H1 (cell line): ENCODE data around the gene BMX. TPM values are rescaled to one million over a fixed set of nuclear protein-coding genes. Genes with fewer than 3 reads are reported as not detected.

ENCODE experiments used
- CTCF ChIA-PET: fragments of 300-600 bp; sonication (Branson Sonifier 250); formaldehyde crosslinking; loops from one replicate; lab custom pipeline; 2021; ENCODE audit not compliant: partially characterized antibody; lab: Charles Lee
- POLR2A ChIA-PET: fragments of 300-600 bp; sonication (Branson Sonifier 250); formaldehyde crosslinking; loops from one replicate; lab custom pipeline; 2021; ENCODE audit warnings: inconsistent platforms; ENCODE audit not compliant: partially characterized antibody; lab: Charles Lee
- DNase-seq, 2 experiments: peaks; one replicate each; pipeline versions ENCODE4 v3.0.0 to v3.0.0-alpha.2; 2010 to 2022; ENCODE audit warnings: low spot score in 2 of 2, low read depth in 1 of 2, mixed read lengths in 1 of 2
- FAIRE-seq: peaks from 2 replicates; lab custom pipeline; 2011; peaks lifted over from hg19 to GRCh38; lab: Jason Lieb, UNC
- H2AFZ ChIP-seq: 2 replicates; pipeline ENCODE4 v1.8.1; 2012; ENCODE audit warnings: low read length, inconsistent platforms
- H2AK5ac ChIP-seq: 2 replicates; pipeline ENCODE4 v1.6.1; 2013; ENCODE audit warnings: low read depth, low read length
- H2BK120ac ChIP-seq: replicated peaks from 2 replicates; pipeline ENCODE3; 2013; ENCODE audit warnings: low read depth, low read length, inconsistent platforms
- H2BK12ac ChIP-seq: 2 replicates; pipeline ENCODE4 v1.6.1; 2013; ENCODE audit warnings: low read depth, low read length
- H2BK15ac ChIP-seq: 2 replicates; pipeline ENCODE4 v1.6.1; 2013; ENCODE audit warnings: low read length
- H2BK20ac ChIP-seq: 2 replicates; pipeline ENCODE4 v1.6.1; 2013; ENCODE audit warnings: low read length
- H2BK5ac ChIP-seq: 2 replicates; pipeline ENCODE4 v1.6.1; 2013; ENCODE audit warnings: low read depth, low read length
- H3K14ac ChIP-seq: 2 replicates; pipeline ENCODE4 v1.6.1; 2013; ENCODE audit warnings: inconsistent platforms; ENCODE audit not compliant: insufficient read length
- H3K18ac ChIP-seq: 2 replicates; pipeline ENCODE4 v1.6.1; 2013; ENCODE audit warnings: low read length; ENCODE audit errors: extremely low read depth
- H3K23ac ChIP-seq: 2 replicates; pipeline ENCODE4 v1.6.1; 2013; ENCODE audit warnings: inconsistent platforms; ENCODE audit not compliant: insufficient read length
- H3K23me2 ChIP-seq: 2 replicates; pipeline ENCODE4 v1.6.1; 2013; ENCODE audit warnings: low read depth, low read length
- H3K27ac ChIP-seq: 2 replicates; pipeline ENCODE4 v1.6.1; 2011; ENCODE audit warnings: low read depth, low read length, inconsistent platforms
- H3K27me3 ChIP-seq, 4 experiments: replicated peaks in 1 of 4; 1 replicate in 1 of 4; 2 replicates in 3 of 4; pipeline versions ENCODE4 v1.6.1 to v1.8.1; 2011 to 2013; ENCODE audit warnings: low read length in 3 of 4, mild to moderate bottlenecking in 3 of 4, inconsistent platforms in 2 of 4, mixed read lengths in 2 of 4, moderate library complexity in 1 of 4; ENCODE audit not compliant: control insufficient read depth in 3 of 4, insufficient read depth in 3 of 4; ENCODE audit errors: extremely low read depth in 1 of 4
- H3K36me3 ChIP-seq, 4 experiments: 2 replicates each; pipeline versions ENCODE4 v1.6.1 to v1.8.1; 2011 to 2013; ENCODE audit warnings: mild to moderate bottlenecking in 4 of 4, low read length in 3 of 4, moderate library complexity in 2 of 4, control low read depth in 1 of 4, inconsistent platforms in 1 of 4; ENCODE audit not compliant: insufficient read depth in 4 of 4, control insufficient read depth in 2 of 4
- H3K4ac ChIP-seq: replicated peaks from 2 replicates; pipeline ENCODE3; 2013; ENCODE audit warnings: low read length, low read depth, mixed read lengths, inconsistent platforms; ENCODE audit not compliant: insufficient read length
- H3K4me1 ChIP-seq, 4 experiments: replicated peaks in 1 of 4; 1 replicate in 1 of 4; 2 replicates in 3 of 4; pipeline versions ENCODE4 v1.6.1 to v1.8.1; 2011 to 2013; ENCODE audit warnings: low read length in 3 of 4, inconsistent platforms in 2 of 4, mixed read lengths in 1 of 4; ENCODE audit not compliant: insufficient read depth in 4 of 4, control insufficient read depth in 3 of 4
- H3K4me2 ChIP-seq, 2 experiments: 2 replicates each; pipeline versions ENCODE4 v1.6.1 to v1.8.1; 2011 to 2013; ENCODE audit warnings: low read depth in 2 of 2, low read length in 2 of 2, control low read depth in 1 of 2, inconsistent platforms in 1 of 2, mild to moderate bottlenecking in 1 of 2; ENCODE audit not compliant: insufficient read depth in 1 of 2
- H3K4me3 ChIP-seq, 4 experiments: fragments of 200-600, 300-600 bp in 1 of 4; sonication (generic), shearing (Covaris generic), sonication (Bioruptor Twin) in 1 of 4; 2 replicates each; pipeline versions ENCODE4 v1.5.1 to v1.8.1; 2011 to 2016; ENCODE audit warnings: low read length in 4 of 4, low read depth in 3 of 4, control low read depth in 2 of 4, inconsistent platforms in 2 of 4, mild to moderate bottlenecking in 2 of 4, mixed read lengths in 1 of 4, moderate library complexity in 1 of 4; ENCODE audit not compliant: insufficient read depth in 2 of 4; ENCODE audit errors: extremely low read depth in 1 of 4
- H3K56ac ChIP-seq: replicated peaks from 2 replicates; pipeline ENCODE3; 2013; ENCODE audit warnings: low read depth, mild to moderate bottlenecking, mixed read lengths, low read length, inconsistent platforms; ENCODE audit not compliant: insufficient read length
- H3K79me1 ChIP-seq: 2 replicates; pipeline ENCODE4 v1.6.1; 2013; ENCODE audit warnings: low read depth, low read length, control low read depth
- H3K79me2 ChIP-seq, 2 experiments: 2 replicates each; pipeline versions ENCODE4 v1.6.1 to v1.8.1; 2012 to 2013; ENCODE audit warnings: low read length in 2 of 2, mild to moderate bottlenecking in 2 of 2, inconsistent platforms in 1 of 2; ENCODE audit not compliant: insufficient read depth in 2 of 2, control insufficient read depth in 1 of 2
- H3K9ac ChIP-seq, 4 experiments: replicated peaks in 1 of 4; 1 replicate in 1 of 4; 2 replicates in 3 of 4; pipeline versions ENCODE4 v1.6.1 to v1.8.1; 2011 to 2013; ENCODE audit warnings: low read depth in 3 of 4, low read length in 3 of 4, control low read depth in 2 of 4, mild to moderate bottlenecking in 2 of 4, moderate library complexity in 2 of 4, inconsistent platforms in 1 of 4; ENCODE audit errors: extremely low read depth in 1 of 4
- H3K9me3 ChIP-seq, 2 experiments: 2 replicates each; pipeline versions ENCODE4 v1.6.1 to v1.8.1; 2012 to 2013; ENCODE audit warnings: mild to moderate bottlenecking in 2 of 2, moderate library complexity in 2 of 2, control low read depth in 1 of 2, inconsistent platforms in 1 of 2, low read depth in 1 of 2, low read length in 1 of 2, mixed read lengths in 1 of 2; ENCODE audit not compliant: insufficient read depth in 2 of 2
- H4K20me1 ChIP-seq, 2 experiments: replicated peaks in 1 of 2; 2 replicates each; pipeline versions ENCODE3 to v1.8.1; 2011 to 2013; ENCODE audit warnings: inconsistent platforms in 2 of 2, low read length in 2 of 2, mild to moderate bottlenecking in 1 of 2; ENCODE audit not compliant: insufficient read depth in 2 of 2, control insufficient read depth in 1 of 2
- H4K5ac ChIP-seq: 2 replicates; pipeline ENCODE4 v1.6.1; 2013; ENCODE audit warnings: low read length, low read depth, mixed read lengths, inconsistent platforms; ENCODE audit not compliant: insufficient read length
- H4K8ac ChIP-seq: 2 replicates; pipeline ENCODE4 v1.8.0; 2013; ENCODE audit warnings: mild to moderate bottlenecking, moderate library complexity, low read length, inconsistent platforms; ENCODE audit not compliant: insufficient read depth; ENCODE audit errors: extremely low read depth
- H4K91ac ChIP-seq: replicated peaks from 2 replicates; pipeline ENCODE3; 2013; ENCODE audit warnings: low read length, mixed read lengths, inconsistent platforms; ENCODE audit not compliant: insufficient read length
- ASH2L ChIP-seq: fragments of 200-600, 300-600 bp; sonication (generic); IDR thresholded peaks from one replicate; pipeline ENCODE4 v1.7.1; 2017; ENCODE audit warnings: low read length
- CBX8 ChIP-seq: fragments of 300-800, 300-1000 bp; sonication (generic); IDR thresholded peaks from 2 replicates; pipeline ENCODE4 v1.7.1; 2016; ENCODE audit warnings: low read depth, low read length, borderline replicate concordance
- CEBPB ChIP-seq: IDR thresholded peaks from 2 replicates; pipeline ENCODE4 v1.6.1; 2012; ENCODE audit warnings: low read depth, low read length
- CHD1 ChIP-seq: IDR thresholded peaks from 2 replicates; pipeline ENCODE4 v1.6.1; 2012; ENCODE audit warnings: low read depth, low read length, improper control_type of control experiment
- GABPA ChIP-seq: IDR thresholded peaks from 2 replicates; pipeline ENCODE4 v1.6.1; 2011; ENCODE audit warnings: mild to moderate bottlenecking, low read length, moderate library complexity, borderline replicate concordance; ENCODE audit not compliant: insufficient read depth
- HDAC6 ChIP-seq: IDR thresholded peaks from one replicate; pipeline ENCODE4 v1.7.1; 2012; ENCODE audit warnings: low read depth, mild to moderate bottlenecking, inconsistent platforms, low read length, moderate library complexity
- POU5F1 ChIP-seq: IDR thresholded peaks from 2 replicates; pipeline ENCODE4 v1.6.1; 2011; ENCODE audit warnings: low read depth, mild to moderate bottlenecking, low read length, moderate library complexity
- RBBP5 ChIP-seq: IDR thresholded peaks from 2 replicates; pipeline ENCODE4 v1.7.1; 2012; ENCODE audit warnings: low read depth, mild to moderate bottlenecking, inconsistent platforms, low read length, moderate library complexity, borderline replicate concordance
- SAP30 ChIP-seq: fragments of 300-600 bp; sonication (generic); IDR thresholded peaks from 2 replicates; pipeline ENCODE4 v1.7.1; 2012; ENCODE audit warnings: low read length, moderate library complexity, mild to moderate bottlenecking, inconsistent platforms; ENCODE audit not compliant: insufficient read depth, insufficient replicate concordance
- SP4 ChIP-seq: IDR thresholded peaks from 2 replicates; pipeline ENCODE4 v1.6.1; 2012; ENCODE audit warnings: low read length, inconsistent platforms
- SRF ChIP-seq: IDR thresholded peaks from 2 replicates; pipeline ENCODE4 v1.6.1; 2011; ENCODE audit warnings: mild to moderate bottlenecking, low read depth, low read length, moderate library complexity
- TCF12 ChIP-seq: IDR thresholded peaks from 2 replicates; pipeline ENCODE4 v1.6.1; 2011; ENCODE audit warnings: low read depth, mild to moderate bottlenecking, low read length
- YY1 ChIP-seq: IDR thresholded peaks from 2 replicates; pipeline ENCODE4 v1.6.1; 2011; ENCODE audit warnings: low read depth, mild to moderate bottlenecking, low read length
- polyA plus RNA-seq, 7 experiments: library from polyadenylated mRNA; depleted of rRNA in 3 of 7; stranded (reverse) in 5 of 7; unstranded in 2 of 7; fragments of >200 nt in 5 of 7; fragments of 200-250 nt in 2 of 7; gene quantifications; 1 replicate in 5 of 7; 2 replicates in 1 of 7; 4 replicates in 1 of 7; pipeline versions ENCODE4 v1.2.1 to v1.2.3, GENCODE V29; 2011 to 2013; ENCODE audit warnings: missing spikeins in 2 of 7, mixed read lengths in 2 of 7
- total RNA-seq: library from RNA; stranded (reverse); fragmentation: NEBNext Ultra II Directional; extraction: Animal tissue kit (Norgen Biotek cat#: 25700); gene quantifications from 2 replicates; pipeline ENCODE4 v1.2.1, GENCODE V29; 2021

The BMX gene
- total and polyA plus RNA-seq, 2 of the 8 experiments (the other 6 are each of a cell fraction or from before 2014, with no cell fraction given), result not detected

DNA sequence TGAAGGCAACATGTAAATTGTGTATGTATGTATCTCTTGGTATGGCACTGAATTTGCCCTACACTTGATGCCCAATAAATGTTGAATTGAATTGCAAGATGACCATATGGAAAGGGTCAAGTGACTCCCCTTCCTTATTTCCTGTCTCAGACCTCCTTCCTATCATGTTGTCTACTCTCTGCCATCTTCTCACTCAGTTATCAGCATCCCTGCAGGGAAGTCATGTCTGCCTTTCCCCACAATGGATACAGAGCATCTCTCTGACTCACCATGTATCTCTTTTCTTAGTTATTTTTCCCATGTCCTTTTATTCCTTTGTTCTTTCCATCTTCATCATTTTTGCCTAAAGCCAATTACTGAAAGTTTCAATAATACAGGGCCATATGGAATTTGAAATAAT is 22.5 kb downstream of the BMX start:
- H3K23me2 ChIP-seq, result no peaks in the 10 kb centered on the region
- H3K27me3 ChIP-seq, result no peaks in the 10 kb centered on the region
- H3K4ac ChIP-seq, result no peak overlapping the region
- H3K56ac ChIP-seq, result no peak overlapping the region
- H4K91ac ChIP-seq, result no peak overlapping the region
- H2BK20ac ChIP-seq, result no peak overlapping the region
- no peaks in the 10 kb centered on the region for H4K20me1 ChIP-seq
- DNase-seq (no peak), FAIRE-seq (no peak)
- no peak overlapping the region for H2AK5ac ChIP-seq
- H3K27ac ChIP-seq, result no peak overlapping the region
- no peaks in the 10 kb centered on the region for H3K79me1 ChIP-seq
- H3K14ac ChIP-seq, result no peak overlapping the region
- no peak overlapping the region for H3K4me3 ChIP-seq
- ChIA-PET POLR2A (no interaction called here), CTCF (no interaction called here)
- no peak overlapping the region for H2AFZ ChIP-seq
- H2BK15ac ChIP-seq, result no peak overlapping the region
- H2BK5ac ChIP-seq, result no peak overlapping the region
- H3K9ac ChIP-seq, result no peak overlapping the region
- H2BK120ac ChIP-seq, result no peak overlapping the region
- no peaks in the 10 kb centered on the region for H3K4me1 ChIP-seq
- H3K18ac ChIP-seq, result no peak overlapping the region
- no peaks in the 10 kb centered on the region for H3K79me2 ChIP-seq
- H2BK12ac ChIP-seq, result no peak overlapping the region
- no peak overlapping the region for H4K5ac ChIP-seq
- no peak overlapping the region for H3K23ac ChIP-seq
- no peak overlapping the region for H4K8ac ChIP-seq
- H3K36me3 ChIP-seq, result no peaks in the 10 kb centered on the region
- no peaks in the 10 kb centered on the region for H3K9me3 ChIP-seq
- H3K4me2 ChIP-seq, result no peak overlapping the region
- TF ChIP-seq HDAC6, result no peak
- no peak for TF ChIP-seq SRF
- no peak for TF ChIP-seq RBBP5
- TF ChIP-seq CHD1, result no peak
- no peak for TF ChIP-seq YY1
- TF ChIP-seq CEBPB, result no peak
- TF ChIP-seq TCF12, result no peak
- no peak for TF ChIP-seq POU5F1
- no peak for TF ChIP-seq CBX8
- no peak for TF ChIP-seq SAP30
- TF ChIP-seq ASH2L, result no peak
- no peak for TF ChIP-seq SP4
- TF ChIP-seq GABPA, result no peak
